ENCODE results near the gene NPTX2.

NPTX2 gene

DNA sequence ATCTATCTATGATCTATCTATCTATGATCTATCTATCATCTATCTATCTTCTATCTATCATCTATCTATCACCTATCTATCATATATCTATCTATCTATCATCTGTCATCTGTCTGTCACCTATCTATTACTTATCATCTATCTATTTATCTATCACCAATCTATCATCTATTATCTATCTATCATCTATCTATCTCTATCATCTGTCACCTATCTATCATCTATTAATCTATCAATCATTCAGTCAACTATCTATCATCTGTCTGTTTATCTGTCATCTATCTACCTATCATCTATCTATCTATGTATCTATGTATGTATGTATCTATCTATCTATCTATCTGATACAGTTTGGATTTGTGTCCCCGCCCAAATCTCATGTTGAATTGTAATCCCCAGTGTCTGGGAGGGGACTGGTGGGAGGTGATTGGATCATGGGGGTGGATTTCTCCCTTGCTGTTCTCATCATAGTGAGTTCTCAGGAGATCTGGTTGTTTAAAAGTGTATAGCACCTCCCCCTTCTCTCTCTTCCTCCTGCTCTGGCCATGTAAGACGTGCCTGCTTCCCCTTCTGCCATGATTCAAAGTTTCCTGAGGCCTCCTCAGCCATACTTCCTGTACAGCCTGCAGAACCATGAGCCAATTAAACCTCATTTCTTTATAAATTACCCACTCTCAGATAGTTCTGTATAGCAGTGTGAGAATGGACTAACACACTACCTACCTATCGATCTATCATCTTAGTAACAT lies 37.6 kb downstream of the NPTX2 start:
- DNase-seq (ENCODE audit: low spot score) = no peak

DNA sequence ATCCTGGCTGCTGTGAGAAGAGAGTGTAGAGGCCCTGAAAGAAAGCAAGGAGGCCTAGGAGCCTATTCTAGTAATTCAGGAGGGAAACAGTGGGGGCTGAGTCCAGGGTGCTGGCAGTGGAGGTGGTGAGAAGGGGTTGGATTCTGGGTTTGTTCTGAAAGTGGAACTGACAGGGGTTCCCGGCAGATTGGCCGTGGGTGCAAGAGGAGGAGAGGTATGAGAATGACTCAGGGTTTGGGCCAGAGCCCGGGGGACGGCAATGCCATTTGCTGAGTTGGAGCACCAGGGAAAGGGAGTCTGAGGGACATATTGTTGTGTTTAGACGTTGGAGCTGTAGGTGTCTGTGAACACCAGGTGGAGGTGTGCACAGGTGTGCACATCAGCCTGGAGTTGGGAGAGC lies 38.5 kb downstream of the NPTX2 start:
- no peak for DNase-seq (ENCODE audit: low spot score)

DNA sequence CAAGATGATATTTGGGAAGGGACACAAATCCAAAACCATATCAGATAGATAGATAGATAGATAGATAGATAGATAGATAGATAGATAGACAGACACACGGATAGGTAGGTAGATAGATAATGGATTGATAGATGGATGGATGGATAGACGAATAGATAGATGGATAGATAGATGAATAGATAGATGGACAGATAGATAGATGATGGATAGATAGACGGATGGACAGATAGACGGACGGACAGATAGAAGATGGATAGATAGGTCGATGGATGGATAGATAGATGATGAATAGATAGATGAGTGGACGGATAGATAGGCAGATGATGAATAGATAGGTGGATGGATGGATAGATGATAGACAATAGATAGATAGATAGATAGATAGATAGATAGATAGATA lies 39.8 kb downstream of the NPTX2 start:
- no peak for DNase-seq (ENCODE audit: low spot score)

DNA sequence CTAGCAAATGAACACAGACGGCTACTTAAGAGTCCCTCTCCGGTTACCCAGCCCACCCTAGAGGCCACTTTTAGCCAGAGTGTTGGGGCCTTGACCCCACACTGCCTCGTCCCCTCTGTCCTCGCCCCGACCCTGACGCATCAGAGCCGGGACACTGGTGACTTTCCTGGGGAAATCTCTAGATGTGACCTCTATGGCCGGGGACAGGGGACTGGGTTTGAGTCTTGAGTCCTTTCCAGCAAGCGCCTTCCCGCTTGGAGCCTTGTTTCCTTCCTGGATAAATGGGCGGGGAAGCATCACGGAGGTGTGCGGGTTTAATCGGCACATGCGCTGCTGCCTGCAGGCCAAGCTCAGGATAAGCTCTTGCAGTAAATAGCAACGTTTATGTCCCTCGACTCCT lies 40.7 kb downstream of the NPTX2 start:
- DNase-seq (ENCODE audit: low spot score) = no peak

DNA sequence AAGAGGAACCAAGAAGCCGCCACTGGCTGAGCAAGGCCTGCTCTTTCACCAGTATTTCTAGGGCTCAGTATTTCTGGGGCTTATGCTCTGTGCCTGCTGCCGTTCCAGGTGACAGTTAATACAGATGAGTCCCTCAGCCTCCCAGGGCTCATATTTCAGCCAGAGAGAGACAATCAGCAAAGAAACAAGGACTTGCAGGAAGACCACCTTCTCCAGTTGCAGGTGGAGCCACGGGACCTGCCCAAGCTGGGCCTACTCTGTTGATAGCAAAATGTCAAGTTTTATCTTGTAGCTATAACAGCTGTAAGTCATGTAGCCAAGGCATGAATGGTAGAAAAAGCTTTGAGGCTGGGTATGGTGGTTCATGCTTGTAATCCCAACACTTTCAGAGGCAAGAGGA lies 42.7 kb downstream of the NPTX2 start:
- DNase-seq (ENCODE audit: low spot score) = no peak

GRCh38 chr7:98661607-98662006 lies 44.5 kb downstream of the NPTX2 start:
- DNase-seq (ENCODE audit: low spot score) = no peak

DNA sequence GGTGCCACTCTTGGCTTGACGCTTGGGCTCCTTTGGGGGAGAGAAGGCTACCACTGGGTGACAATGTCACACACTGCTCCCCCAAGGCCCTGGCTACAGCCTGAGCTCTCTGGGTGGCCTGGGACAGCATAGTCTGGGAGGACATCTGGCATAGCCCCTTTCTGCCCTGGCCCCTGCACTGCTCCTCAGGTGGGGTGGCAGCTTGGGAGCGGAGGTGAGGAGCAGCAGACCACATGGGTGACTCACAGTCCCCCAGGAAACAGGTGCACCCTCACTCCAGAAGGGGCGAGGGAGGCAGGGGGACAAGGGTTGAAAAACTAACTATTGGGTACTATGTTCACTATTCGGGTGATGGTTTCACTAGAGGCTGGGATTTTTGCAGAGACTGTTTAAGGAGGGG lies 45.2 kb downstream of the NPTX2 start:
- DNase-seq (ENCODE audit: low spot score) = no peak

- DNase-seq (ENCODE audit: low spot score) = no peak
Observed at GRCh38 chr7:98664882-98665281, 47.8 kb downstream of the NPTX2 start.

DNA sequence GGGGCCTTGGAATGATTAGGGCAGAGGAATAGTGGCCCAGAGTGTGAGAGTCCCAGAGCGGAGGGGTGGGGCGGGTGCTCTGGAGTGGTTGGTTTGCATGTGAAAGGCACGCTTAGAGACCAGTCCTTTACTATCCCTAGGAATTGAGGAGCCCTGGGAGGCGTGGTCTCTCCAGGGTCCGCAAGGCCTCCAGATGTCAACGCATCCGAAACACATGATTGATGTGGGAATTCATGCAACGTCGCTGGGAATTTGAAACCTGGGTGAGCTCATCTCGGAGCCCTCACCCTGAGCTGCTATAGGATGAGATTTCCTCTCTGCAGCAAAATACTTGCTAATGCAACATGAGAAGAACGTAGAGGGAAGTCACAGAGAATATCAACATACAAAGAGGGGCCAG lies 51.2 kb downstream of the NPTX2 start:
- no peak for DNase-seq (ENCODE audit: low spot score)

GRCh38 chr7:98669329-98670000 lies 52.4 kb downstream of the NPTX2 start:
- DNase-seq (ENCODE audit: low spot score) = no peak

- no peak for DNase-seq (ENCODE audit: low spot score)
Observed at GRCh38 chr7:98670186-98670585, 53.1 kb downstream of the NPTX2 start.

- no peak for DNase-seq (ENCODE audit: low spot score)
Observed at GRCh38 chr7:98671733-98672331, 54.7 kb downstream of the NPTX2 start.

DNA sequence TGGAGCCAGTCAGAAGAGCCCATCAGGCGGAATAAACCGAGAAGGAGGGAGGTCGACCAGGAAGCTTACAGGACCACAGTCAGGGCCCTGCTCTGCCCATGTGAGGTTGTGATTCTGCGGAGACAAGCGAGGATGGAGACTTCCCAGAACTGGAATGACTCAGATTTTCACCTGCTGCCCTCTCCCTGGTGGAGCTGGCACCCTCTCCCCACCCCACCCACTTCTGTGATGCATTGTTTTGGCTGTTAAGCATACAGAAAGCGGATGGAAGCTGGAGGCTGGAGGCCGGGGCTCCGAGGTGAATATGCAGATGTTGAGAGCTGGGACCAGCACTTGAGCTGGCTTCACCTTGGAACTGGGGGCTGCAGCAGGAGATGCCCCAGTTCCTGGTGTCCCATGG lies 57.4 kb downstream of the NPTX2 start:
- no peak for DNase-seq (ENCODE audit: low spot score)

DNA sequence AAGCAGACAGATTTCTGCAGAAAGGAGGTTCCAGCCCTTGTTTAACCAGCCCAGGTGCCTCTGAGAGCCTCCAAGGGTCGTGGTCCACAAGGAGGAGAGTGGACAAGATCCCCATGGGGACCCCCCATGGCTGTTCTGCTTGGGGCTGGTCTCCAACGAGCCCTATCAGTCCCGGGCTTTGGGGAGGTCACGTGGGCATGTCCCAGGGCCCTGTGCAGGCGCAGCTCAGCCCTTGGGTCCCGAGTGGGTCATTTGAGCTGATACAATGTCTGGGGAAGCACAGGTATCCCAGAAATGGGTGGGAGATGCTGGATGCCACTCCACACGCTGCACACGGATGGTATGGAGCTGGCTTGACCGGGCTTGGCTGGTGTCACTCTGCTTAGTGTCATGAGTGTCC lies 57.8 kb downstream of the NPTX2 start:
- no peak for DNase-seq (ENCODE audit: low spot score)

- DNase-seq (ENCODE audit: low spot score) = no peak
Observed at GRCh38 chr7:98678215-98678614, 61.1 kb downstream of the NPTX2 start.

Data from kidney capillary endothelial cell (primary cell).